KOPT-K1 (cell line): ENCODE results near the gene PLEKHN1.
"Not testable (repeated sequence)": the region's sequence is repeated elsewhere in the genome, so short reads cannot be mapped to it uniquely, and the experiment has no call there.

ENCODE experiments used
- H3K27ac ChIP-seq: fragments of 200-600 bp; sonication (generic); 2 replicates; pipeline ENCODE4 v1.5.1; 2016; ENCODE audit warnings: antibody characterized with exemption, mild to moderate bottlenecking, low read depth, low read length; ENCODE audit not compliant: poor library complexity, severe bottlenecking
- H3K36me3 ChIP-seq: fragments of 200-600 bp; sonication (generic); 2 replicates; pipeline ENCODE4 v1.5.1; 2017; ENCODE audit warnings: antibody characterized with exemption, mild to moderate bottlenecking, low read length, moderate library complexity; ENCODE audit not compliant: insufficient read depth
- H3K9me3 ChIP-seq: fragments of 200-600 bp; sonication (generic); 2 replicates; pipeline ENCODE4 v1.5.1; 2017; ENCODE audit warnings: antibody characterized with exemption, low read length, mild to moderate bottlenecking; ENCODE audit not compliant: insufficient read depth, poor library complexity, severe bottlenecking

Gene PLEKHN1

DNA sequence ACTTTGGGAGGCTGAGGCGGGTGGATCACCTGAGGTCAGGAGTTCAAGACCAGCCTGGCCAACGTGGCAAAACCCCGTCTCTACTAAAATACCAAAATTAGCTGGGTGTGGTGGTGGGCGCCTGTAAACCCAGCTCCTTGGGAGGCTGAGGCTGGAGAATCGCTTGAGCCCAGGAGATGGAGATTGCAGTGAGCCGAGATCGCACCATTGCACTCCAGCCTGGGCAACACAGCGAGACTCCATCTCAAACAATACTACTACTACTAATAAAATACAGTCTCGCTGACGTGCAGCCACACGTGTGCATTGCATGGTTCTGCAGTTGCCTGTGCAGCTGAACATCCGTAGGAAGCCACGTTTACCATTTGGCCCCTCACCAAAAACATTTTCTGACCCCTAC lies 19.5 kb upstream of the PLEKHN1 start:
- peaks cover 80% of the 10 kb centered on the region for H3K36me3 ChIP-seq
- not testable (repeated sequence) for H3K9me3 ChIP-seq, H3K27ac ChIP-seq

DNA sequence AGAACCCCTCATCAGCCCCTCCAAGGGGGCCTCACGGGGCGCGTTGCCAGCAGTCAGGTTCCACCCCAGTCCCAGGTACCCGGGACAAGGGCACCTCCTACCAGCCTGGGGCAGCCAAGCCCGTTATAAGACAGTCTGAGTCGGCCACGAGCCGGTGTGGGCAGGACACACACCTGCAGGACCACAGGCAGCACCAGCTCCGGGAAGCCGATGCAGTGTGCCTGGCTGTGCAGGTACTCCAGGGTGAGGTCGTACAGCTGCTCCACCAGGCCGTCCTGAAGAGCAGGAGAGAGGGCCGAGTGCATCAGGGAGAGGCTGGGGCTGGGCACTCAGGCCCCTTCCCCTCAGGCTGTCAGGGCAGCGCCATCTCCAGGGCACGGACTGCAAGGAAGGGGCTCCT lies 18.3 kb upstream of the PLEKHN1 start:
- Histone ChIP-seq H3K27ac (no peak overlapping the region), H3K9me3 (no peaks in the 10 kb centered on the region), H3K36me3 (peaks cover 92% of the 10 kb centered on the region)

DNA sequence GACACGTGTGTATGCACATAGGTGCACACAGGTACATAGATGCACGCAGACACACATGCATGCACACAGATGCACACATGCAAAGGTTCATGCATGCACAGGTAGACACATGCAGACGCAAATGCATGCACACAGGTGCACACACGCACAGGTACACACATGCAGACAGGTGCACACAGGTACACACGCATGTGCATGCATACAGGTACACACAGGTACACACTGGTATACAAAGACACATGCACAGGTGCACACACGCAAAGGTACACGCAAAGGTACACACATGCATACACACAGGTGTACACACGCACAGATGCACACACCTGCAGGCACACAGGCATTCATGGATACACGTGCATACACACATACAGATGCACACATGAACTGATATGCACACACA lies 16.0 kb upstream of the PLEKHN1 start:
- H3K36me3 ChIP-seq = peaks cover 97% of the 10 kb centered on the region
- H3K9me3 ChIP-seq = no peaks in the 10 kb centered on the region
- H3K27ac ChIP-seq = no peak overlapping the region

- Histone ChIP-seq H3K27ac (no peak overlapping the region), H3K36me3 (peaks cover 97% of the 10 kb centered on the region), H3K9me3 (no peaks in the 10 kb centered on the region)
These were observed 15.4 kb upstream of the PLEKHN1 start for GRCh38 chr1:950881-951280.

- Histone ChIP-seq H3K9me3 (no peaks in the 10 kb centered on the region), H3K36me3 (peaks cover 97% of the 10 kb centered on the region), H3K27ac (no peak overlapping the region)
These were observed 14.9 kb upstream of the PLEKHN1 start for GRCh38 chr1:951364-951763.

DNA sequence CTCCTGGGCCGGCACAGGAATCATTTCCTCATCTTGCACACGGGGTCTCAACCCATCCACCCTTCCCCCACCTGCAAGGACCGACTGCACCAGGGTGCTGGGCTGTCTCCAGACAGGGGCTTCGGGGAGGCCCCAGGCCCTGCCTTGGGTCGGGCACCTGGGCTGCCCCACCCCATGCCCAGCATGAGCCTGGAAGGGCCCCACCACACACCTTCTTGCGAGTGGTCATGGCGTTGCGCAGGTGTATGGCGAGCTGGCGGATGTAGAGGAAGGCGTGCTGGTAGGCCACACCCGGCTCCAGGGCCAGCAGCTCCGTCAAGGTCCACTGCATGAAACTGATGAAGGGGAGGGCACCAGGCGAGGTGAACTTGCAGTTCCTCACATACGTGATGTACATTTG lies 14.1 kb upstream of the PLEKHN1 start:
- H3K36me3 ChIP-seq = peaks cover 97% of the 10 kb centered on the region
- H3K9me3 ChIP-seq = no peaks in the 10 kb centered on the region
- H3K27ac ChIP-seq = no peak overlapping the region

GRCh38 chr1:952603-953002 lies 13.7 kb upstream of the PLEKHN1 start:
- Histone ChIP-seq H3K36me3 (peaks cover 93% of the 10 kb centered on the region), H3K9me3 (no peaks in the 10 kb centered on the region), H3K27ac (no peak overlapping the region)

DNA sequence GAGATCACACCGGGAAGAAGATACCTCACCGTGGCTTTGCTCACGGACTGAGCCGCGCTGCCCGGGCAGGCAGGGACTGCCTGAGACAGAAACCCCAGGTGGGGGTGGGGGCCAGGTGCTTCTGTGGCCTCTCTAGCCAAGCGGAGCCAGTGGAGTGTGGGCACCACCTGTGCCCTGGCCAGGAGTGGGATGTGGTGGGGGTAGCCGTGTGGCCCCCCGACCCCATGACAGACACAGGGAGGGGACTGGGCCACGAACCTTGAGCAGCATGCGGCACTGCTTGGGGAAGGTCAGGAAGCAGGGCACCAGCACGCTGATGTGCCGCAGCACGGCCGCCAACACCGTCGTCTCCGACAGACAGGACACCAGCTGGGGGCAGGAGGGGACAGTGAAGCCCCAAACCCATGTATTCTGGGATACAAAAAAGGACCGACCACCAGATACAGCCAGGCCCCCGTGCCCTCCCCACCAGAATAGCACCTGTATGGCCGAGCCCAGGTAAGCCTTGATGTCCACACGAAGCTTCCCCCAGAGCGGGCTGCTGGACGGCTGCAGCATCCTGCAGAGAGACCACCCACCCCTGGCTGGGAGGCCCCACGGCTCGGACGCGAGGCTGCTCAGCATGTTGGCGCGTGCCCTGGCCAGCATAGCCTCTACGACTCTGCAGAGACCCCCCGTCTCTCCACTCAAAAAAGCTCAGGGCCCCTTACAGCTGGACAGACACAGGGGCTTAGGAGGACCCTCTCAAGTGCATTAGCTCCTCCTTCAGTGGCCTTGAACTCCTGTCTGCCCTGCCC lies 12.6 kb upstream of the PLEKHN1 start:
- H3K36me3 ChIP-seq = peaks cover 84% of the 10 kb centered on the region
- no peaks in the 10 kb centered on the region for H3K9me3 ChIP-seq

GRCh38 chr1:954927-955326 lies 11.4 kb upstream of the PLEKHN1 start:
- Histone ChIP-seq H3K9me3 (no peaks in the 10 kb centered on the region), H3K36me3 (peaks cover 72% of the 10 kb centered on the region), H3K27ac (no peak overlapping the region)

More for the DNA sequence above, 12.6 kb upstream of the PLEKHN1 start:
- H3K27ac ChIP-seq = no peak overlapping the region

GRCh38 chr1:955474-955873 lies 10.8 kb upstream of the PLEKHN1 start:
- Histone ChIP-seq H3K36me3 (peaks cover 67% of the 10 kb centered on the region), H3K27ac (no peak overlapping the region)

GRCh38 chr1:956636-957035 lies 9.6 kb upstream of the PLEKHN1 start:
- Histone ChIP-seq H3K27ac (no peak overlapping the region), H3K9me3 (no peaks in the 10 kb centered on the region), H3K36me3 (peaks cover 55% of the 10 kb centered on the region)

More at GRCh38 chr1:955474-955873, 10.8 kb upstream of the PLEKHN1 start:
- no peaks in the 10 kb centered on the region for H3K9me3 ChIP-seq

- no peaks in the 10 kb centered on the region for H3K9me3 ChIP-seq
- peak within 1 kb of the TSS; percentile 59 for H3K27ac ChIP-seq
- H3K36me3 ChIP-seq = peaks cover 31% of the 10 kb centered on the region
These were observed 7.2 kb upstream of the PLEKHN1 start, which contains the start of gene NOC2L for GRCh38 chr1:958823-959730. Gene NOC2L (minus strand): TSS chr1:959256. CDS start chr1:959240, 16 bp downstream.

GRCh38 chr1:959731-960362 lies 6.4 kb upstream of the PLEKHN1 start:
- no peaks in the 10 kb centered on the region for H3K9me3 ChIP-seq
- H3K27ac ChIP-seq = peak overlapping the region; percentile 34
- peaks cover 23% of the 10 kb centered on the region for H3K36me3 ChIP-seq

DNA sequence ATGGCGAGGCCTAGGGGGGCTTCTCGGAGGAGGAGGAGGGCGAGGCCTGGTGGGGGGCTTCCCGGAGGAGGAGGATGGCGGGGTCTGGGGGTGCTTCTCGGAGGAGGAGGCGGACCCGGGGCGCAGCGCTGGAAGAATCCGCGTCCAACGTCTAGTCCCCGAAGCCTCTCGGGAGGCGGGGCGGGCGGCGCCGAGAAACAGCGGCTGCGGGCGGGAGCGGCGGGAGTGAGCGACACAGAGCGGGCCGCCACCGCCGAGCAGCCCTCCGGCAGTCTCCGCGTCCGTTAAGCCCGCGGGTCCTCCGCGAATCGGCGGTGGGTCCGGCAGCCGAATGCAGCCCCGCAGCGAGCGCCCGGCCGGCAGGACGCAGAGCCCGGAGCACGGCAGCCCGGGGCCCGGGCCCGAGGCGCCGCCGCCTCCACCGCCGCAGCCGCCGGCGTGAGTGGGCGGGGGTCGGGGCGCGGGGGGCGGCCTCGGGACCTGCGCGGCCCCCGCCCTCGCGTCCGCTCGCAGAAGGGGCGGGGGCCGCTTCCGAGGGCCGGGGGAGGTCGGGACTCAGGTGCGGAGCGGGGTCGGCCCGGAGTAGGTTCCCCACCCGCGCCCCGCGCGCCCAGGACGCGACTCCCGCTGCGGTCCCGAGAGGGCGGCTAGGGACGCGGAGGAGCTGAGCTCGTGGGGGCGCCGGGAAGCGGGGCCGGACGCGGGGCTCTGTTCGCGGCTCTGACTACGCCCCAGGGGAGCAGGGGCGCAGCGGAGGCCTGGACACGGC lies 5.7 kb upstream of the PLEKHN1 start, which contains the start of gene KLHL17:
TSS of gene KLHL17 (plus strand) at position 222 of the 769 bp plus-strand sequence. CDS start at position 332, 110 bp downstream.
- H3K27ac ChIP-seq = peak within 1 kb of the TSS; percentile 34

More for the DNA sequence above, 5.7 kb upstream of the PLEKHN1 start, which contains the start of gene KLHL17:
- Histone ChIP-seq H3K9me3 (no peaks in the 10 kb centered on the region), H3K36me3 (peaks cover 16% of the 10 kb centered on the region)
